ENCODE results near the gene TRMO.

The TRMO gene

GRCh38 chr9:97857606-97858392 is 64.5 kb downstream of the TRMO start:
- no peak for DNase-seq

GRCh38 chr9:97856857-97857605 is 65.3 kb downstream of the TRMO start:
- no peak for DNase-seq

- DNase-seq: no peak
Measured at GRCh38 chr9:97855899-97856298, 66.4 kb downstream of the TRMO start.

- no peak for DNase-seq
Measured at GRCh38 chr9:97855486-97855875, 66.8 kb downstream of the TRMO start.

- DNase-seq: no peak
Measured at GRCh38 chr9:97854696-97855485, 67.4 kb downstream of the TRMO start.
